Measurements from ENCODE around the gene FMN1.

FMN1 gene

GRCh38 chr15:32799936-32800535 is 394.5 kb downstream of the FMN1 start:
- DNase-seq: no peak

- no peak for DNase-seq
These were observed 397.7 kb downstream of the FMN1 start for GRCh38 chr15:32796856-32797255.

- DNase-seq: no peak
These were observed 399.5 kb downstream of the FMN1 start for GRCh38 chr15:32794973-32795372.

GRCh38 chr15:32792436-32792835 is 402.1 kb downstream of the FMN1 start:
- DNase-seq: no peak

- no peak for DNase-seq
These were observed 404.0 kb downstream of the FMN1 start for GRCh38 chr15:32790352-32790999.

GRCh38 chr15:32787949-32788348 is 406.6 kb downstream of the FMN1 start:
- no peak for DNase-seq

- DNase-seq: no peak
These were observed 407.6 kb downstream of the FMN1 start for GRCh38 chr15:32786906-32787305.

- no peak for DNase-seq
These were observed 409.9 kb downstream of the FMN1 start for GRCh38 chr15:32784581-32784980.

- DNase-seq: no peak
These were observed 412.7 kb downstream of the FMN1 start for GRCh38 chr15:32781781-32782180.

GRCh38 chr15:32778391-32779176 is 415.9 kb downstream of the FMN1 start:
- DNase-seq: no peak

- DNase-seq: no peak
These were observed 419.4 kb downstream of the FMN1 start for GRCh38 chr15:32775103-32775502.

- DNase-seq: no peak
These were observed 420.5 kb downstream of the FMN1 start for GRCh38 chr15:32774022-32774421.

- no peak for DNase-seq
These were observed 427.3 kb downstream of the FMN1 start for GRCh38 chr15:32767236-32767635.

- no peak for DNase-seq
These were observed 428.4 kb downstream of the FMN1 start for GRCh38 chr15:32766101-32766500.

- DNase-seq: no peak
These were observed 429.3 kb downstream of the FMN1 start for GRCh38 chr15:32765236-32765635.

- DNase-seq: no peak
These were observed 431.2 kb downstream of the FMN1 start for GRCh38 chr15:32763295-32763694.

GRCh38 chr15:32757426-32757825 is 437.1 kb downstream of the FMN1 start:
- DNase-seq: no peak

GRCh38 chr15:32750979-32751378 is 443.5 kb downstream of the FMN1 start:
- DNase-seq: no peak

GRCh38 chr15:32747921-32748342 is 446.6 kb downstream of the FMN1 start:
- no peak for DNase-seq

GRCh38 chr15:32746116-32746857 is 448.2 kb downstream of the FMN1 start:
- DNase-seq: no peak

GRCh38 chr15:32743411-32744140 is 450.9 kb downstream of the FMN1 start:
- no peak for DNase-seq

- no peak for DNase-seq
These were observed 454.9 kb downstream of the FMN1 start for GRCh38 chr15:32739522-32740063.

Data from right hindlimb (tissue), 1 donor.